ENCODE results near the gene GFI1B. TPM values are rescaled to one million over a fixed set of nuclear protein-coding genes. Genes with fewer than 3 reads are reported as not detected.

The GFI1B gene
- total and polyA plus RNA-seq, 2 of the 13 experiments (the other 11 are each of a cell fraction or from before 2014, with no cell fraction given) = 0.15 to 0.51 TPM

DNA sequence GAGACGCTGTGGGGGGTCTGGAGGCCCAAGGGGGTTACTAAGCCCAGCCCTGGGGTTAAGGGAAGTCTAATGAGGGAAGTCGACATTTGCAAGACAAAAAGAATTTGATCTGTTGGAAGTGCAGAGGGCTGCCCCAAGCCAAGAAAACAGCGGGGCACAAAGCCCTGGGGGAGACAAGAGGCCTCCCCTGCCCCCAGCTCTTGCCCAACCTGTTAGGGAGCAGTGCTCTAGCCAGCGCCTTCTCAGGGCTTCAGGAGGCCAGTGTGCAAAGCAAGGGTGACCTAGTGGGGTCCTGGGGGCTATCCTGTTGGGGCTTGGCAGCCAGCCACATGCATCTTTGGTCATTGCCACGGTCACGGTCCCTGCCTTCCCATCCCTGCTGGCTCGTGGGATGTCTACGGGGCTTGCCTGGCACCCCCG lies 25.2 kb downstream of the GFI1B start:
- Histone ChIP-seq H3K79me2 (ENCODE audit: insufficient read depth, low read length) (no peaks in the 10 kb centered on the region), H2AFZ (ENCODE audit: low read length) (no peak overlapping the region), H3K9ac (ENCODE audit: insufficient read depth, low read depth, low read length) (no peak overlapping the region), H3K27ac (ENCODE audit: extremely low read length, insufficient read depth, low read length) (no peak overlapping the region), H3K9me3 (ENCODE audit: low read length) (no peaks in the 10 kb centered on the region), H3K27me3 (ENCODE audit: control insufficient read depth in 1 of 2, insufficient read depth in 2 of 2, low read length in 2 of 2) (peaks cover 12 to 54% of the 10 kb centered on the region in 2 experiments), H3K36me3 (replicated peaks in 1 of 2; ENCODE audit: control insufficient read depth in 1 of 2, insufficient read depth in 2 of 2, low read length in 2 of 2) (no peaks in the 10 kb centered on the region), H3K4me2 (ENCODE audit: low read depth, low read length) (no peak overlapping the region), H4K20me1 (ENCODE audit: insufficient read depth, low read length) (no peaks in the 10 kb centered on the region), H3K4me1 (ENCODE audit: insufficient read depth, low read length) (peaks cover under 1% of the 10 kb centered on the region), H3K4me3 (replicated peaks in 1 of 3; ENCODE audit: insufficient read depth in 1 of 3, low read depth in 2 of 3, low read length in 3 of 3) (no peak overlapping the region)
- 54% methylated on average over 4 of the region's 9 CpGs for WGBS (ENCODE audit: low lambda C conversion rate)
- ATAC-seq = no peak
- CTCF ChIA-PET (ENCODE audit: low intra/inter-chr PET ratio, low total read pairs) = no interaction called here
- TF ChIP-seq, protein P1, sequence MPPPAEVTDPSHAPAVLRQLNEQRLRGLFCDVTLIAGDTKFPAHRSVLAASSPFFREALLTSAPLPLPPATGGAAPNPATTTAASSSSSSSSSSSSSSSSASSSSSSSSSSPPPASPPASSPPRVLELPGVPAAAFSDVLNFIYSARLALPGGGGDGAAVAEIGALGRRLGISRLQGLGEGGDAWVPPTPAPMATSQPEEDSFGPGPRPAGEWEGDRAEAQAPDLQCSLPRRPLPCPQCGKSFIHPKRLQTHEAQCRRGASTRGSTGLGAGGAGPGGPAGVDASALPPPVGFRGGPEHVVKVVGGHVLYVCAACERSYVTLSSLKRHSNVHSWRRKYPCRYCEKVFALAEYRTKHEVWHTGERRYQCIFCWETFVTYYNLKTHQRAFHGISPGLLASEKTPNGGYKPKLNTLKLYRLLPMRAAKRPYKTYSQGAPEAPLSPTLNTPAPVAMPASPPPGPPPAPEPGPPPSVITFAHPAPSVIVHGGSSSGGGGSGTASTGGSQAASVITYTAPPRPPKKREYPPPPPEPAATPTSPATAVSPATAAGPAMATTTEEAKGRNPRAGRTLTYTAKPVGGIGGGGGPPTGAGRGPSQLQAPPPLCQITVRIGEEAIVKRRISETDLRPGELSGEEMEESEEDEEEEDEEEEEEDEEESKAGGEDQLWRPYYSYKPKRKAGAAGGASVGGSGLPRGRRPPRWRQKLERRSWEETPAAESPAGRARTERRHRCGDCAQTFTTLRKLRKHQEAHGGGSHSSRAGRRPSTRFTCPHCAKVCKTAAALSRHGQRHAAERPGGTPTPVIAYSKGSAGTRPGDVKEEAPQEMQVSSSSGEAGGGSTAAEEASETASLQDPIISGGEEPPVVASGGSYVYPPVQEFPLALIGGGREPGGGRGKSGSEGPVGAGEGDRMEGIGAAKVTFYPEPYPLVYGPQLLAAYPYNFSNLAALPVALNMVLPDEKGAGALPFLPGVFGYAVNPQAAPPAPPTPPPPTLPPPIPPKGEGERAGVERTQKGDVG (CRISPR knock-in tag; IDR thresholded peaks at IDR 0.05; ENCODE audit: borderline replicate concordance) = no peak
- TF ChIP-seq, protein P2, sequence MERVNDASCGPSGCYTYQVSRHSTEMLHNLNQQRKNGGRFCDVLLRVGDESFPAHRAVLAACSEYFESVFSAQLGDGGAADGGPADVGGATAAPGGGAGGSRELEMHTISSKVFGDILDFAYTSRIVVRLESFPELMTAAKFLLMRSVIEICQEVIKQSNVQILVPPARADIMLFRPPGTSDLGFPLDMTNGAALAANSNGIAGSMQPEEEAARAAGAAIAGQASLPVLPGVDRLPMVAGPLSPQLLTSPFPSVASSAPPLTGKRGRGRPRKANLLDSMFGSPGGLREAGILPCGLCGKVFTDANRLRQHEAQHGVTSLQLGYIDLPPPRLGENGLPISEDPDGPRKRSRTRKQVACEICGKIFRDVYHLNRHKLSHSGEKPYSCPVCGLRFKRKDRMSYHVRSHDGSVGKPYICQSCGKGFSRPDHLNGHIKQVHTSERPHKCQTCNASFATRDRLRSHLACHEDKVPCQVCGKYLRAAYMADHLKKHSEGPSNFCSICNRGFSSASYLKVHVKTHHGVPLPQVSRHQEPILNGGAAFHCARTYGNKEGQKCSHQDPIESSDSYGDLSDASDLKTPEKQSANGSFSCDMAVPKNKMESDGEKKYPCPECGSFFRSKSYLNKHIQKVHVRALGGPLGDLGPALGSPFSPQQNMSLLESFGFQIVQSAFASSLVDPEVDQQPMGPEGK (CRISPR knock-in tag; IDR thresholded peaks at IDR 0.05) = no peak
- TF ChIP-seq, protein P3, sequence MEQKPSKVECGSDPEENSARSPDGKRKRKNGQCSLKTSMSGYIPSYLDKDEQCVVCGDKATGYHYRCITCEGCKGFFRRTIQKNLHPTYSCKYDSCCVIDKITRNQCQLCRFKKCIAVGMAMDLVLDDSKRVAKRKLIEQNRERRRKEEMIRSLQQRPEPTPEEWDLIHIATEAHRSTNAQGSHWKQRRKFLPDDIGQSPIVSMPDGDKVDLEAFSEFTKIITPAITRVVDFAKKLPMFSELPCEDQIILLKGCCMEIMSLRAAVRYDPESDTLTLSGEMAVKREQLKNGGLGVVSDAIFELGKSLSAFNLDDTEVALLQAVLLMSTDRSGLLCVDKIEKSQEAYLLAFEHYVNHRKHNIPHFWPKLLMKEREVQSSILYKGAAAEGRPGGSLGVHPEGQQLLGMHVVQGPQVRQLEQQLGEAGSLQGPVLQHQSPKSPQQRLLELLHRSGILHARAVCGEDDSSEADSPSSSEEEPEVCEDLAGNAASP (CRISPR knock-in tag; IDR thresholded peaks at IDR 0.05; ENCODE audit: borderline replicate concordance) = no peak
- no peak for TF ChIP-seq AKAP8 (CRISPR knock-in tag; IDR thresholded peaks at IDR 0.05)
- no peak for TF ChIP-seq ZNF543 (CRISPR knock-in tag; IDR thresholded peaks at IDR 0.05)
- TF ChIP-seq, protein P4, sequence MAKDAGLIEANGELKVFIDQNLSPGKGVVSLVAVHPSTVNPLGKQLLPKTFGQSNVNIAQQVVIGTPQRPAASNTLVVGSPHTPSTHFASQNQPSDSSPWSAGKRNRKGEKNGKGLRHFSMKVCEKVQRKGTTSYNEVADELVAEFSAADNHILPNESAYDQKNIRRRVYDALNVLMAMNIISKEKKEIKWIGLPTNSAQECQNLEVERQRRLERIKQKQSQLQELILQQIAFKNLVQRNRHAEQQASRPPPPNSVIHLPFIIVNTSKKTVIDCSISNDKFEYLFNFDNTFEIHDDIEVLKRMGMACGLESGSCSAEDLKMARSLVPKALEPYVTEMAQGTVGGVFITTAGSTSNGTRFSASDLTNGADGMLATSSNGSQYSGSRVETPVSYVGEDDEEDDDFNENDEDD (CRISPR knock-in tag; IDR thresholded peaks at IDR 0.05; ENCODE audit: borderline replicate concordance) = no peak
- no peak for TF ChIP-seq ZNF382 (CRISPR knock-in tag; IDR thresholded peaks at IDR 0.05; ENCODE audit: borderline replicate concordance)
- in situ Hi-C loops (cut with HindIII; ENCODE audit: extremely low pct_ligation_motif_present, low pct_unique_long_range_greater_than_20kb) = no loop called here
- no peak for FAIRE-seq
- no peak for DNase-seq (ENCODE audit: low spot score)
- POLR2A ChIA-PET = no interaction called here
- intact Hi-C loops (cut with micrococcal nuclease; ENCODE audit: unreplicated experiment) = no loop called here
- BruUV-seq (replicated peaks) = no TSS peak

Data from HepG2 (cell line).